ENCODE data around the gene ZNF598.

DNA sequence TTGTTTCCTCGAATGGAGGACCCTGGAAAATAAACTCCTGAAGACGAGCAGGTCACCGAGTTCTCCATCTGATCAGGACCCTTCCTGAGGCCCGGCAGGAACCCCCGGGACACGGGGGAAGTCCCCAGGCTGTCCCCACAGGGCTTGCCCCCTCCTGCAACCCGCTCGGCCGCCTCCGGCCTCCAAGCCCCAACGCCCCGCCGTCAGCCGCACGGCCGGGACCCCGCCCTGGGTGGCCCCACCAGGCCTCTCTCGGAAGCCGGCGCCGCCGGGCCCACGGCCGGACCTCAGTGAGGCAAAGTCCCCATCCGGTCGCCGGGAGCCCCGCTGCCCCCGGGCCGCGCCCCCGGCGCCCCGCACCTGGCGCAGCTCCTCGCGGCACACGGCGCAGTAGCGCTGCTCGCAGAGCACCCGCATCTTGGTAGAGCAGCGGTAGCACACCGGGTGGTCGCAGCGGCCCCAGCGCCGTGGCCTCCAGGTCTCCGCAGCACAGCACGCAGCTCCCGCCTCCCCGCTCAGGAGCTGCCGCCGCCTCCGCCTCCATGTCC lies 383 bp downstream of the ZNF598 start:
- TF ChIP-seq POLR2AphosphoS5 (IDR thresholded peaks at IDR 0.05; ENCODE audit: borderline replicate concordance, low read depth, low read length) (no peak), EZH2 (IDR thresholded peaks at IDR 0.05) (no peak), FOXP2 (optimal IDR thresholded peaks at IDR 0.05; ENCODE audit: control extremely low read depth, extremely low read length, insufficient read depth) (no peak)

Data from SK-N-MC (cell line).